BE2C (cell line): ENCODE data around the gene MTCL1.

Experiments
- DNase-seq: peaks from one replicate; pipeline ENCODE4 v3.0.0-alpha.2; 2020
- H3K27me3 ChIP-seq: fragments of 250-450 bp; sonication (Bioruptor Pico); 2 replicates; pipeline ENCODE4 v1.5.1; 2020; ENCODE audit warnings: mild to moderate bottlenecking
- H3K36me3 ChIP-seq: fragments of 250-450 bp; sonication (Bioruptor Pico); 2 replicates; pipeline ENCODE4 v1.5.1; 2020; ENCODE audit warnings: mild to moderate bottlenecking
- H3K4me1 ChIP-seq: fragments of 250-450 bp; sonication (Bioruptor Pico); 2 replicates; pipeline ENCODE4 v1.5.1; 2020
- H3K4me3 ChIP-seq: 2 replicates; pipeline ENCODE4 v1.5.1; 2011; ENCODE audit warnings: low read depth, low read length
- H3K9me3 ChIP-seq: fragments of 250-450 bp; sonication (Bioruptor Pico); 2 replicates; pipeline ENCODE4 v1.5.1; 2020
- TF ChIP-seq, protein P1 (sequence below): IDR thresholded peaks from 2 replicates; pipeline ENCODE4 v1.5.1; 2012; ENCODE audit warnings: mild to moderate bottlenecking, low read depth, low read length

Gene MTCL1

DNA sequence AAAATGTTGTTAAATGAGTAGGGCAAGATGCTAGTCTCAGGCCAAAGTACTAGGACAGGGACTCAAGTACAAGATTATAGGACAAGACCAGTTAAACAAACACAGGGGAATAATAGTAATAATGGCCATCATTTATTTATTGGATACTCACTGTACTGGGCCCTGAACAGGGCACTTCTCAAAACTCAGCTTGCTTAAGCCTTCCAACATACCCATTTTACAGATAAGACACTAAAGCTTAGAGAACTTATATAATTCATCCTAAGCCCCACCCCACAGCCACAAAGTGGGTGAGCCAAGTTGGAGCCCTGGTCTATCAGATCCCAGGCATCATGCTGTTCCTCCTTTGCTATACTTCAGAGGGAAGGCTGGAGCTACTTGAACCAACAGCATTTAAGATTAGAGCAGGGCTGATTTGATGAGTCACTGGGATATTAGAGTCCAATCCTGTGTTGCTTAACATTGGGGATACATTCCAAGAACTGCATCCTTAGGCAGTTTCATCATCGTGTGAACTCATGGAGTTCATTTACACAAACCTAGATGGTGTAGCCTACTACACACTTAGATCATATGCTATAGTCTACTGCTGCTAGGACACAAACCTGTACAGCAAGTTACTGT is 153.6 kb downstream of the MTCL1 start:
- H3K36me3 ChIP-seq, result no peaks in the 10 kb centered on the region
- no peaks in the 10 kb centered on the region for H3K27me3 ChIP-seq
- H3K9me3 ChIP-seq, result no peaks in the 10 kb centered on the region
- TF ChIP-seq, protein P1, sequence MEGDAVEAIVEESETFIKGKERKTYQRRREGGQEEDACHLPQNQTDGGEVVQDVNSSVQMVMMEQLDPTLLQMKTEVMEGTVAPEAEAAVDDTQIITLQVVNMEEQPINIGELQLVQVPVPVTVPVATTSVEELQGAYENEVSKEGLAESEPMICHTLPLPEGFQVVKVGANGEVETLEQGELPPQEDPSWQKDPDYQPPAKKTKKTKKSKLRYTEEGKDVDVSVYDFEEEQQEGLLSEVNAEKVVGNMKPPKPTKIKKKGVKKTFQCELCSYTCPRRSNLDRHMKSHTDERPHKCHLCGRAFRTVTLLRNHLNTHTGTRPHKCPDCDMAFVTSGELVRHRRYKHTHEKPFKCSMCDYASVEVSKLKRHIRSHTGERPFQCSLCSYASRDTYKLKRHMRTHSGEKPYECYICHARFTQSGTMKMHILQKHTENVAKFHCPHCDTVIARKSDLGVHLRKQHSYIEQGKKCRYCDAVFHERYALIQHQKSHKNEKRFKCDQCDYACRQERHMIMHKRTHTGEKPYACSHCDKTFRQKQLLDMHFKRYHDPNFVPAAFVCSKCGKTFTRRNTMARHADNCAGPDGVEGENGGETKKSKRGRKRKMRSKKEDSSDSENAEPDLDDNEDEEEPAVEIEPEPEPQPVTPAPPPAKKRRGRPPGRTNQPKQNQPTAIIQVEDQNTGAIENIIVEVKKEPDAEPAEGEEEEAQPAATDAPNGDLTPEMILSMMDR, result no peak
- no peak overlapping the region for H3K4me3 ChIP-seq
- H3K4me1 ChIP-seq, result no peaks in the 10 kb centered on the region
- no peak for DNase-seq

DNA sequence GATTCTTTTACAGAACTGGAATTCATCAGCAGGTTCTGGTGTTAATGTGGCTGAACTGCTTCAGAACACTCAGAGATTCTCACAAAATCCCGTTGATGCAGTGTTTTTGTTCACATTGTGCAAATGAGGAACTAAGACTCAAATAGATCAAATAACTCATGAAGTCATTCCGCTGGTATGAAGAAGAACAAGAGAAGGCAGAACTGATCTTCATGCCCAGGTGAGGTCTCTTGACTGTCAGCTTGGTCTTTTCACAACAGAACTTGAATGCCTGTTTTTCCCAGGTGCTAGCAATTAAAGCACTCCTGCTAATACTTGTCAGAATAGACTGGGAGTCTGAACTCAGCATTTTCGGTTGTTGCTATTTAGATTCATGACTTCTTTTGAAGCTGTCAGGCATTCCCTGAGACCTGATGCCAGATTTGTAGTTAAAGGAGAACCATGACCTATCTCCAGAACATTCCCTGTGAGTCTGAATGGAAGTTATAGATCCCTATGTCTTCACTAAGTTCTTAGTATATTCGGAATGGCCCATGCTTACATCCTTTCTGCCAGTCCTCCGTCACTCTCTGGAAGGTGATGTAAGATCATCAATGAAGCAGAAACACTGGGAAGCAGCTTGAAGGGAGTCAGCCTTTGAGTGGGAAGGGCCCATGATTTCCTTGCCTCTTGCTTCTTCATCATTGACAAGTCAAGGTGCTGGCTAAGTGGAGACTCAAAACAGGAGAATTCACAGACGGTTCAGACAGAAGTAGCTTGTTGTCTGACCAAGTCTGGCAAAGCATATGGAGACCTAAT is 155.7 kb downstream of the MTCL1 start:
- H3K27me3 ChIP-seq, result no peaks in the 10 kb centered on the region
- H3K4me1 ChIP-seq, result no peaks in the 10 kb centered on the region
- no peak for DNase-seq
- TF ChIP-seq, protein P1, result no peak
- H3K4me3 ChIP-seq, result no peak overlapping the region
- H3K9me3 ChIP-seq, result no peaks in the 10 kb centered on the region
- H3K36me3 ChIP-seq, result no peaks in the 10 kb centered on the region

DNA sequence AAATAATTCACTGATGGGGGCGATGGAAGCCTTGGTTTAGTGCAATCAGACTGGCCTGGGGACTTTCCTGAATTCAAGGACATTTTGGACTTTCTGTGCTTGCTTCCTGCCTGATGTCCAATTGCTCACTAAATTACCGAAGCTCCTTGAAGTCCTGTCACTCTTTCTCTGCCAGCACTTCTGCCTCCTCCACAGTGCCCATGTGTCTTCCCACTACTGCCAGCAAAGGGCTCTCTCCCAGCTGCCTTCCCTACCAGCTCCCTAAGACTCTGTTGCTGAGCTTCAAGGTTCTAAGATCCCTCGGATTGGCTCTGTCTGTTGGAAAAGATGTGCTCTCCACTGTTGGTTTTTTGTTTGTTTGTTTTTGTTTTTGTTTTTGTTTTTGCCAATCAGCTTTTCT is 158.1 kb downstream of the MTCL1 start:
- Histone ChIP-seq H3K36me3 (no peaks in the 10 kb centered on the region), H3K4me1 (no peaks in the 10 kb centered on the region), H3K27me3 (no peaks in the 10 kb centered on the region), H3K9me3 (no peaks in the 10 kb centered on the region), H3K4me3 (no peak overlapping the region)
- TF ChIP-seq, protein P1, result no peak
- no peak for DNase-seq

DNA sequence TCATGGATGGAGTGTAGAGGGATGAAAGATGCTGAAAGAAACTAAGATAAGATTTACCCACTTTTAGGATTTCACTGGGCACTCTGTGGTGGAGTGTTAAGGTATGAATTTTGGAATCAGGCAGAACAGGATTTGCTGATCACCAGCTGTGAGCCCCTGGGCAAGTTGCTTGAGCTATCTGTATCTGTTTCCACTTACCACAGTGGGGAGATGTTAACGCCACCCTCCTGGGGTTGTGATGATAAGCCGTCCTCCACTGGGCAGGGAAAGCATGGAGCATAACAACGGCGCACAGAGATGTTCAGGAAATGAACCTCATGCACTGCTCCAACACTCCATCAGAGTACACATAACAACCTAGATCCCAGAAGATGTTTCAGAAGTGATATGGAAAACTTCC is 160.6 kb downstream of the MTCL1 start:
- TF ChIP-seq, protein P1, result no peak
- DNase-seq, result no peak
- Histone ChIP-seq H3K27me3 (no peaks in the 10 kb centered on the region), H3K9me3 (no peaks in the 10 kb centered on the region), H3K4me1 (no peaks in the 10 kb centered on the region), H3K4me3 (no peak overlapping the region), H3K36me3 (no peaks in the 10 kb centered on the region)

DNA sequence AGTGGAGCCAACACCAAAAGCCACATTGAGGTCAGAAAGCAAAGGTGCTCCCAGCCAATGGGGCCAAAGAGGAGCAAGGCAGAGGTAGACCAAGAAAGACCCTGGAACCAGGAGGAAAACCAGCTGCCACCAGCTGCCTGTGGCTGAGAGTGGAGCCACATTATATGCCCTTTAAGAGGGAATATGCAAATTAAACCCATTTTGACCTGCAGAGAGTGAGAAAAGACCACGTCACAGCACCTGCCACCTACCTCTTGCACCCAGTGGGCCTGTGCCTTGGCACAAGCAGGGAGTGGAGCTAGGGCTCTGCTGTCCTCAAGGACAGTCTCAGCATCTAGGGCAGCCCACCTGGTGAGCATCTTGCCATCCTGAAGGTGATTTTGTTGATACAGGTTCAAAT is 161.3 kb downstream of the MTCL1 start:
- Histone ChIP-seq H3K4me3 (no peak overlapping the region), H3K9me3 (no peaks in the 10 kb centered on the region), H3K36me3 (no peaks in the 10 kb centered on the region), H3K27me3 (no peaks in the 10 kb centered on the region), H3K4me1 (no peaks in the 10 kb centered on the region)
- DNase-seq, result no peak
- TF ChIP-seq, protein P1, result no peak

DNA sequence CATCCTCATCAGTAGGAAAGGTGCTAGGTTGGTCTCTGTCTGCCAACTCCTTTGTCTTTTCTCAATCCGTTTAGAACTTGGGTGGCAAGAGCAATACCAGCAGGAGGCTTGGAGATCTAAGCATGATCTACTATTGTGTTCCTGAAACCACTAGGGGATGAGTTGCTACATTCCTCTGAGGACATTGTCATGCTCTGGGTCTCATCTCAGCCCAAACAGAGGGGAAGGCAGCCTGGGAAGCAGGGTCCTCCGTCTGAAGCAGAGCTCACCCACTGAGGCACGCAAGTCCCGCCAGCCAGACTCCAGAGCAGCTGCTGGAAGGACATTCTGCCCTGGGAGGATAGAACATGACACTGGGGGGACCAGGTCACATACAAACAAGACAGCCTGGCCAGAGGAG is 162.9 kb downstream of the MTCL1 start:
- H3K27me3 ChIP-seq, result no peaks in the 10 kb centered on the region
- TF ChIP-seq, protein P1, result no peak
- no peaks in the 10 kb centered on the region for H3K4me1 ChIP-seq
- no peak overlapping the region for H3K4me3 ChIP-seq
- no peaks in the 10 kb centered on the region for H3K9me3 ChIP-seq
- H3K36me3 ChIP-seq, result no peaks in the 10 kb centered on the region
- DNase-seq, result no peak
